K562 (cell line): ENCODE measurements around the gene OR2F2. TPM values are rescaled to one million over a fixed set of nuclear protein-coding genes. Genes with fewer than 3 reads are reported as not detected.

Source experiments
- ATAC-seq: fragments of 200-7000 bp; cut with Tn5 transposase; 3 replicates; pipeline ENCODE4 v1.9.1; 2020; ENCODE audit warnings: moderate library complexity
- BruUV-seq: library from RNA; stranded (reverse); fragments of 400-500 nt; replicated peaks from 2 replicates; lab custom pipeline; 2021; lab: Mats Ljungman, UMichigan
- CTCF ChIA-PET: fragments of 300-600 bp; formaldehyde crosslinking; extraction: SDS; loops from one replicate; lab custom pipeline; 2021; ENCODE audit warnings: low intra/inter-chr PET ratio; lab: Yijun Ruan, JAX
- POLR2A ChIA-PET: fragments of 300-600, 350-650 bp; sonication (Branson Sonifier 250); formaldehyde crosslinking; extraction: SDS; loops from one replicate; lab custom pipeline; 2021; ENCODE audit warnings: antibody characterized with exemption, inconsistent platforms; lab: Yijun Ruan, JAX
- DNase-seq, 4 experiments: peaks; one replicate each; pipeline versions ENCODE4 v3.0.0 to v3.0.0-alpha.2; 2011 to 2018; ENCODE audit warnings: low spot score in 3 of 4, mixed read lengths in 3 of 4; ENCODE audit errors: extremely low read depth in 1 of 4
- FAIRE-seq: peaks from 2 replicates; lab custom pipeline; 2011; peaks lifted over from hg19 to GRCh38; lab: Jason Lieb, UNC
- H2AFZ ChIP-seq: 2 replicates; pipeline ENCODE4 v1.6.0; 2011; ENCODE audit warnings: low read depth, low read length, control low read depth, inconsistent platforms
- H3K27ac ChIP-seq: fragments of 200-600 bp; 3 replicates; pipeline ENCODE4 v1.8.0; 2011; ENCODE audit warnings: low read depth, mild to moderate bottlenecking, control low read depth, inconsistent platforms, low read length, moderate library complexity, mixed read lengths; ENCODE audit errors: extremely low read depth
- H3K27me3 ChIP-seq, 2 experiments: fragments of 300-600 bp in 1 of 2; 2 replicates in 1 of 2; 3 replicates in 1 of 2; pipeline versions ENCODE4 v1.6.0 to v1.8.0; 2011; ENCODE audit warnings: inconsistent platforms in 2 of 2, low read length in 2 of 2, mild to moderate bottlenecking in 1 of 2, mixed read lengths in 1 of 2, moderate library complexity in 1 of 2; ENCODE audit not compliant: control insufficient read depth in 2 of 2, insufficient read depth in 2 of 2
- H3K36me3 ChIP-seq: fragments of 300-600 bp; 3 replicates; pipeline ENCODE4 v1.8.0; 2011; ENCODE audit warnings: mild to moderate bottlenecking, low read length, inconsistent platforms; ENCODE audit not compliant: control insufficient read depth, insufficient read depth
- H3K4me1 ChIP-seq, 2 experiments: fragments of 200-600 bp in 1 of 2; replicated peaks in 1 of 2; 2 replicates in 1 of 2; 3 replicates in 1 of 2; pipeline versions ENCODE4 v1.5.1 to v1.8.0; 2011; ENCODE audit warnings: inconsistent platforms in 2 of 2, low read length in 2 of 2, mild to moderate bottlenecking in 1 of 2, mixed read lengths in 1 of 2, moderate library complexity in 1 of 2; ENCODE audit not compliant: control insufficient read depth in 2 of 2, insufficient read depth in 2 of 2
- H3K4me2 ChIP-seq: 2 replicates; pipeline ENCODE4 v1.6.1; 2011; ENCODE audit warnings: low read length, control low read depth, inconsistent platforms, mixed read lengths; ENCODE audit not compliant: insufficient read depth
- H3K4me3 ChIP-seq: fragments of 200-600 bp; sonication (generic), shearing (Covaris generic); 2 replicates; pipeline ENCODE4 v1.5.1; 2016; ENCODE audit warnings: control low read depth, inconsistent platforms
- H3K79me2 ChIP-seq: fragments of 200-600 bp; 3 replicates; pipeline ENCODE4 v1.8.0; 2011; ENCODE audit warnings: low read length, inconsistent platforms; ENCODE audit not compliant: control insufficient read depth, insufficient read depth
- H3K9ac ChIP-seq, 2 experiments: 2 replicates each; pipeline versions ENCODE4 v1.6.0 to v1.6.1; 2011; ENCODE audit warnings: low read depth in 2 of 2, low read length in 2 of 2, control low read depth in 1 of 2, inconsistent platforms in 1 of 2, mild to moderate bottlenecking in 1 of 2, mixed read lengths in 1 of 2; ENCODE audit not compliant: insufficient read depth in 1 of 2
- H3K9me1 ChIP-seq: one replicate; pipeline ENCODE4 v1.6.0; 2011; ENCODE audit warnings: inconsistent platforms, mild to moderate bottlenecking, low read length, moderate library complexity; ENCODE audit not compliant: control insufficient read depth, insufficient read depth
- H3K9me3 ChIP-seq: replicated peaks from 2 replicates; pipeline ENCODE4 v1.5.1; 2011; ENCODE audit warnings: low read depth, low read length, inconsistent platforms; ENCODE audit not compliant: control insufficient read depth, insufficient read depth
- H4K20me1 ChIP-seq: replicated peaks from 2 replicates; pipeline ENCODE4 v1.6.1; 2011; ENCODE audit warnings: low read length, inconsistent platforms, mixed read lengths; ENCODE audit not compliant: control insufficient read depth, insufficient read depth
- CBFA2T3 ChIP-seq: fragments of 450-650 bp; IDR thresholded peaks from 2 replicates; pipeline ENCODE4 v1.6.1; 2017
- SAP30 ChIP-seq: fragments of 200-600 bp; sonication (generic); IDR thresholded peaks from 2 replicates; pipeline ENCODE4 v1.6.1; 2012; ENCODE audit warnings: borderline replicate concordance, low read depth, mild to moderate bottlenecking, moderate library complexity, low read length, control low read depth, inconsistent platforms; ENCODE audit not compliant: insufficient read depth, poor library complexity, severe bottlenecking
- SMAD2 ChIP-seq: fragments of 150-350 bp; IDR thresholded peaks from 2 replicates; pipeline ENCODE4 v1.6.1; 2014; ENCODE audit warnings: low read depth, mild to moderate bottlenecking, low read length
- ZC3H11A ChIP-seq: IDR thresholded peaks from 2 replicates; pipeline ENCODE4 v1.6.1; 2012; ENCODE audit warnings: low read depth, low read length, improper control_type of control experiment
- WGBS: fragments of 100-300 bp; shearing (Covaris generic); methylation state at CpG from one replicate; pipeline ENCODE4 v1.1.6; 2016; ENCODE audit warnings: low coverage, mixed read lengths; ENCODE audit not compliant: insufficient coverage; ENCODE audit errors: missing lambda C conversion rate; 5-methylcytosine and 5-hydroxymethylcytosine counted together
- in situ Hi-C: fragments of 300-500 bp; cut with MboI; formaldehyde crosslinking; loops from 4 replicates; pipeline ENCODE4 v1.15.0; 2018; ENCODE audit warnings: inconsistent platforms, mixed read lengths
- intact Hi-C: fragments of 100-400 bp; cut with micrococcal nuclease; formaldehyde crosslinking; loops from 2 replicates; pipeline ENCODE4 v1.14.2; 2022
- polyA plus RNA-seq, 8 experiments: library from polyadenylated mRNA; depleted of rRNA in 4 of 8; stranded (reverse) in 5 of 8; unstranded in 3 of 8; fragments of >200 nt; fragmentation: Nextera tagmentation in 2 of 8; fragmentation: Illumina TruSeq in 1 of 8; extraction: Ambion mirVana in 2 of 8; extraction: Trizol in 1 of 8; gene quantifications; 2 replicates each; pipeline versions ENCODE4 v1.2.1 to v1.2.3, GENCODE V29; 2011 to 2014; ENCODE audit warnings: inconsistent platforms in 1 of 8, missing spikeins in 1 of 8
- total RNA-seq, 7 experiments: library from RNA; depleted of rRNA in 6 of 7; stranded (reverse); fragments of >200 nt in 6 of 7; fragmentation: Illumina TruSeq in 2 of 7; extraction: Trizol in 2 of 7; gene quantifications; 2 replicates each; pipeline versions ENCODE4 v1.2.1 to v1.2.3, GENCODE V29; 2011 to 2021; ENCODE audit warnings: low replicate concordance in 1 of 7
- TF ChIP-seq, protein P1 (sequence below), 2 experiments: fragments of 450-650 bp; IDR thresholded peaks; 2 replicates each; pipeline ENCODE4 v1.6.1; 2018; ENCODE audit warnings: mild to moderate bottlenecking in 2 of 2, low read depth in 1 of 2; ENCODE audit not compliant: partially characterized antibody in 2 of 2
- TF ChIP-seq, protein P2 (sequence below): IDR thresholded peaks from 2 replicates; pipeline ENCODE4 v1.6.1; 2011; ENCODE audit warnings: borderline replicate concordance, low read depth, mild to moderate bottlenecking, moderate library complexity, low read length; ENCODE audit not compliant: insufficient read depth, poor library complexity, severe bottlenecking
- TF ChIP-seq, protein P3 (sequence below): fragments of 200-400 bp; formaldehyde crosslinking; IDR thresholded peaks from 2 replicates; pipeline ENCODE4 v1.6.1; 2017; ENCODE audit warnings: mild to moderate bottlenecking, low read depth, low read length, moderate library complexity
- TF ChIP-seq, protein P4 (sequence below): fragments of 250-450 bp; sonication (Bioruptor Pico); IDR thresholded peaks from 2 replicates; pipeline ENCODE4 v1.8.0; 2021; ENCODE audit warnings: moderate library complexity, mild to moderate bottlenecking, inconsistent platforms
- TF ChIP-seq, protein P5 (sequence below): fragments of 250-450 bp; sonication (Bioruptor Pico); IDR thresholded peaks from 2 replicates; pipeline ENCODE4 v1.5.0; 2021

OR2F2 gene
- total and polyA plus RNA-seq, 9 of the 15 experiments (the other 6 are each of a cell fraction or from before 2014, with no cell fraction given), result not detected

DNA sequence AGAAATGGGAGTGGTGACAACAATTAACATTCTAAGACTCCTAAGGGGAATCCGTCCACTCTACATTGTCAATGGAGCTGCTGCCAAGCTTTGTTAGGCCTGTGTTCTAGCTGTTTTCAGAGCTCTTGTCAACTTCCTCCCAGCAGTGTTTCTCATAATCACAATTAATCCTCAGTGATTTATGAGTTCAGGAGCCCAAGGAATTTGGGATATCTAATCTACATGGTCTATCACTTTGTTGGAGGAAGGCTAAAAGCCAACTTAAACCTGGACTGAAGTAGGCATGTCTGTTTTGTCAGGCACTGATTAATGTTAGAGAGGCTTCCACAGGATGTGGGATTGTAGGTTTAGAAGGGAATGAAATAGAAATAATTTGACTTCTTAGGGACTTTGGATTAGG is 10.2 kb upstream of the OR2F2 start:
- BruUV-seq, result no TSS peak
- H3K4me2 ChIP-seq, result no peak overlapping the region
- CTCF ChIA-PET, result no interaction called here
- no peaks in the 10 kb centered on the region for H3K9me1 ChIP-seq
- H3K27ac ChIP-seq, result no peak overlapping the region
- POLR2A ChIA-PET, result interaction anchor here (1.2 kb wide), 1 partner anchor 9 kb away, joined by 3 read pairs; no protein-coding TSS in a partner anchor
- ATAC-seq, result no peak
- no peak overlapping the region for H2AFZ ChIP-seq
- H3K79me2 ChIP-seq, result no peaks in the 10 kb centered on the region
- DNase-seq, result no peak
- 0% methylated on average over 1 of the region's 1 CpG for WGBS
- no peaks in the 10 kb centered on the region for H3K4me1 ChIP-seq
- no peaks in the 10 kb centered on the region for H3K9me3 ChIP-seq
- H3K36me3 ChIP-seq, result no peaks in the 10 kb centered on the region
- H3K27me3 ChIP-seq, result peaks cover 0 to 4% of the 10 kb centered on the region in 2 experiments; a peak in 1 of 5 replicates
- no peak for FAIRE-seq
- H3K9ac ChIP-seq, result no peak overlapping the region
- no peaks in the 10 kb centered on the region for H4K20me1 ChIP-seq
- intact Hi-C loops (loop anchor here (5.0 kb wide), 1 partner anchor 47 kb away; no protein-coding TSS in a partner anchor), in situ Hi-C loops (no loop called here)
- H3K4me3 ChIP-seq, result no peak overlapping the region
- TF ChIP-seq, protein P1, sequence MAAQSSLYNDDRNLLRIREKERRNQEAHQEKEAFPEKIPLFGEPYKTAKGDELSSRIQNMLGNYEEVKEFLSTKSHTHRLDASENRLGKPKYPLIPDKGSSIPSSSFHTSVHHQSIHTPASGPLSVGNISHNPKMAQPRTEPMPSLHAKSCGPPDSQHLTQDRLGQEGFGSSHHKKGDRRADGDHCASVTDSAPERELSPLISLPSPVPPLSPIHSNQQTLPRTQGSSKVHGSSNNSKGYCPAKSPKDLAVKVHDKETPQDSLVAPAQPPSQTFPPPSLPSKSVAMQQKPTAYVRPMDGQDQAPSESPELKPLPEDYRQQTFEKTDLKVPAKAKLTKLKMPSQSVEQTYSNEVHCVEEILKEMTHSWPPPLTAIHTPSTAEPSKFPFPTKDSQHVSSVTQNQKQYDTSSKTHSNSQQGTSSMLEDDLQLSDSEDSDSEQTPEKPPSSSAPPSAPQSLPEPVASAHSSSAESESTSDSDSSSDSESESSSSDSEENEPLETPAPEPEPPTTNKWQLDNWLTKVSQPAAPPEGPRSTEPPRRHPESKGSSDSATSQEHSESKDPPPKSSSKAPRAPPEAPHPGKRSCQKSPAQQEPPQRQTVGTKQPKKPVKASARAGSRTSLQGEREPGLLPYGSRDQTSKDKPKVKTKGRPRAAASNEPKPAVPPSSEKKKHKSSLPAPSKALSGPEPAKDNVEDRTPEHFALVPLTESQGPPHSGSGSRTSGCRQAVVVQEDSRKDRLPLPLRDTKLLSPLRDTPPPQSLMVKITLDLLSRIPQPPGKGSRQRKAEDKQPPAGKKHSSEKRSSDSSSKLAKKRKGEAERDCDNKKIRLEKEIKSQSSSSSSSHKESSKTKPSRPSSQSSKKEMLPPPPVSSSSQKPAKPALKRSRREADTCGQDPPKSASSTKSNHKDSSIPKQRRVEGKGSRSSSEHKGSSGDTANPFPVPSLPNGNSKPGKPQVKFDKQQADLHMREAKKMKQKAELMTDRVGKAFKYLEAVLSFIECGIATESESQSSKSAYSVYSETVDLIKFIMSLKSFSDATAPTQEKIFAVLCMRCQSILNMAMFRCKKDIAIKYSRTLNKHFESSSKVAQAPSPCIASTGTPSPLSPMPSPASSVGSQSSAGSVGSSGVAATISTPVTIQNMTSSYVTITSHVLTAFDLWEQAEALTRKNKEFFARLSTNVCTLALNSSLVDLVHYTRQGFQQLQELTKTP (IDR thresholded peaks at IDR 0.05; ENCODE audit: low read depth in 1 of 2, partially characterized antibody in 2 of 2), result no peak
- TF ChIP-seq, protein P2, sequence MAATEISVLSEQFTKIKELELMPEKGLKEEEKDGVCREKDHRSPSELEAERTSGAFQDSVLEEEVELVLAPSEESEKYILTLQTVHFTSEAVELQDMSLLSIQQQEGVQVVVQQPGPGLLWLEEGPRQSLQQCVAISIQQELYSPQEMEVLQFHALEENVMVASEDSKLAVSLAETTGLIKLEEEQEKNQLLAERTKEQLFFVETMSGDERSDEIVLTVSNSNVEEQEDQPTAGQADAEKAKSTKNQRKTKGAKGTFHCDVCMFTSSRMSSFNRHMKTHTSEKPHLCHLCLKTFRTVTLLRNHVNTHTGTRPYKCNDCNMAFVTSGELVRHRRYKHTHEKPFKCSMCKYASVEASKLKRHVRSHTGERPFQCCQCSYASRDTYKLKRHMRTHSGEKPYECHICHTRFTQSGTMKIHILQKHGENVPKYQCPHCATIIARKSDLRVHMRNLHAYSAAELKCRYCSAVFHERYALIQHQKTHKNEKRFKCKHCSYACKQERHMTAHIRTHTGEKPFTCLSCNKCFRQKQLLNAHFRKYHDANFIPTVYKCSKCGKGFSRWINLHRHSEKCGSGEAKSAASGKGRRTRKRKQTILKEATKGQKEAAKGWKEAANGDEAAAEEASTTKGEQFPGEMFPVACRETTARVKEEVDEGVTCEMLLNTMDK, result no peak
- TF ChIP-seq CBFA2T3 (no peak), SAP30 (no peak), ZC3H11A (no peak), SMAD2 (no peak)
- TF ChIP-seq, protein P3, sequence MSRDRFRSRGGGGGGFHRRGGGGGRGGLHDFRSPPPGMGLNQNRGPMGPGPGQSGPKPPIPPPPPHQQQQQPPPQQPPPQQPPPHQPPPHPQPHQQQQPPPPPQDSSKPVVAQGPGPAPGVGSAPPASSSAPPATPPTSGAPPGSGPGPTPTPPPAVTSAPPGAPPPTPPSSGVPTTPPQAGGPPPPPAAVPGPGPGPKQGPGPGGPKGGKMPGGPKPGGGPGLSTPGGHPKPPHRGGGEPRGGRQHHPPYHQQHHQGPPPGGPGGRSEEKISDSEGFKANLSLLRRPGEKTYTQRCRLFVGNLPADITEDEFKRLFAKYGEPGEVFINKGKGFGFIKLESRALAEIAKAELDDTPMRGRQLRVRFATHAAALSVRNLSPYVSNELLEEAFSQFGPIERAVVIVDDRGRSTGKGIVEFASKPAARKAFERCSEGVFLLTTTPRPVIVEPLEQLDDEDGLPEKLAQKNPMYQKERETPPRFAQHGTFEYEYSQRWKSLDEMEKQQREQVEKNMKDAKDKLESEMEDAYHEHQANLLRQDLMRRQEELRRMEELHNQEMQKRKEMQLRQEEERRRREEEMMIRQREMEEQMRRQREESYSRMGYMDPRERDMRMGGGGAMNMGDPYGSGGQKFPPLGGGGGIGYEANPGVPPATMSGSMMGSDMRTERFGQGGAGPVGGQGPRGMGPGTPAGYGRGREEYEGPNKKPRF, result no peak
- TF ChIP-seq, protein P4, sequence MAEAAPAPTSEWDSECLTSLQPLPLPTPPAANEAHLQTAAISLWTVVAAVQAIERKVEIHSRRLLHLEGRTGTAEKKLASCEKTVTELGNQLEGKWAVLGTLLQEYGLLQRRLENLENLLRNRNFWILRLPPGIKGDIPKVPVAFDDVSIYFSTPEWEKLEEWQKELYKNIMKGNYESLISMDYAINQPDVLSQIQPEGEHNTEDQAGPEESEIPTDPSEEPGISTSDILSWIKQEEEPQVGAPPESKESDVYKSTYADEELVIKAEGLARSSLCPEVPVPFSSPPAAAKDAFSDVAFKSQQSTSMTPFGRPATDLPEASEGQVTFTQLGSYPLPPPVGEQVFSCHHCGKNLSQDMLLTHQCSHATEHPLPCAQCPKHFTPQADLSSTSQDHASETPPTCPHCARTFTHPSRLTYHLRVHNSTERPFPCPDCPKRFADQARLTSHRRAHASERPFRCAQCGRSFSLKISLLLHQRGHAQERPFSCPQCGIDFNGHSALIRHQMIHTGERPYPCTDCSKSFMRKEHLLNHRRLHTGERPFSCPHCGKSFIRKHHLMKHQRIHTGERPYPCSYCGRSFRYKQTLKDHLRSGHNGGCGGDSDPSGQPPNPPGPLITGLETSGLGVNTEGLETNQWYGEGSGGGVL (CRISPR knock-in tag), result no peak
- TF ChIP-seq, protein P5, sequence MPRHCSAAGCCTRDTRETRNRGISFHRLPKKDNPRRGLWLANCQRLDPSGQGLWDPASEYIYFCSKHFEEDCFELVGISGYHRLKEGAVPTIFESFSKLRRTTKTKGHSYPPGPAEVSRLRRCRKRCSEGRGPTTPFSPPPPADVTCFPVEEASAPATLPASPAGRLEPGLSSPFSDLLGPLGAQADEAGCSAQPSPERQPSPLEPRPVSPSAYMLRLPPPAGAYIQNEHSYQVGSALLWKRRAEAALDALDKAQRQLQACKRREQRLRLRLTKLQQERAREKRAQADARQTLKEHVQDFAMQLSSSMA, result no peak
